ENCODE data around the gene C22orf15.

C22orf15 gene

DNA sequence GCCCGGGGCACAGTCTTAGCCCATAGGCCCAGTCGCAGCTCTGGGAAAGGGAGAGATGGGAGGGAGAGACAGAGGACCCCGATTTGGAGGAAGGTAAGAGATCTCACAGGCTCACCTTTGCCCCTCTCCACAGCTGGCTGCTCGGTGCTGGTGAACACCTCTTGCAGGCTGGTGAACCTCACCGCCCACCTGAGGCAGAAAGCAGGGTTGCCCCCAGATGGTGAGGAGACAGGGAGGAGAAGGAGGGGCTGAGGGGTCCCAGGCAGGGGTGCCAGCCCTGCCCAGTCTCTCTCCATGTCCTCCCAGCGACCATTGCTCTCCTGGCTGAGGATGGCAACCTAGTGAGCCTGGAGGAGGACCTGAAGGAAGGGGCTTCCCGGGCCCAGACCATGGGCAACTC is 1.2 kb downstream of the C22orf15 start:
- Histone ChIP-seq H3K4me1 (ENCODE audit: control insufficient read depth, insufficient read depth, low read length) (peaks cover 21% of the 10 kb centered on the region), H3K27me3 (ENCODE audit: control insufficient read depth, insufficient read depth, low read length) (peaks cover under 1% of the 10 kb centered on the region; the same call in 1 of the 2 replicates), H3K27ac (ENCODE audit: low read depth, low read length) (no peak overlapping the region), H3K36me3 (ENCODE audit: control insufficient read depth, insufficient read depth, low read length) (peaks cover 12% of the 10 kb centered on the region), H3K9ac (ENCODE audit: low read depth, low read length) (no peak overlapping the region), H3K9me3 (ENCODE audit: control insufficient read depth, insufficient read depth, low read length) (no peaks in the 10 kb centered on the region), H3K4me3 (ENCODE audit: low read depth, low read length) (no peak overlapping the region)

DNA sequence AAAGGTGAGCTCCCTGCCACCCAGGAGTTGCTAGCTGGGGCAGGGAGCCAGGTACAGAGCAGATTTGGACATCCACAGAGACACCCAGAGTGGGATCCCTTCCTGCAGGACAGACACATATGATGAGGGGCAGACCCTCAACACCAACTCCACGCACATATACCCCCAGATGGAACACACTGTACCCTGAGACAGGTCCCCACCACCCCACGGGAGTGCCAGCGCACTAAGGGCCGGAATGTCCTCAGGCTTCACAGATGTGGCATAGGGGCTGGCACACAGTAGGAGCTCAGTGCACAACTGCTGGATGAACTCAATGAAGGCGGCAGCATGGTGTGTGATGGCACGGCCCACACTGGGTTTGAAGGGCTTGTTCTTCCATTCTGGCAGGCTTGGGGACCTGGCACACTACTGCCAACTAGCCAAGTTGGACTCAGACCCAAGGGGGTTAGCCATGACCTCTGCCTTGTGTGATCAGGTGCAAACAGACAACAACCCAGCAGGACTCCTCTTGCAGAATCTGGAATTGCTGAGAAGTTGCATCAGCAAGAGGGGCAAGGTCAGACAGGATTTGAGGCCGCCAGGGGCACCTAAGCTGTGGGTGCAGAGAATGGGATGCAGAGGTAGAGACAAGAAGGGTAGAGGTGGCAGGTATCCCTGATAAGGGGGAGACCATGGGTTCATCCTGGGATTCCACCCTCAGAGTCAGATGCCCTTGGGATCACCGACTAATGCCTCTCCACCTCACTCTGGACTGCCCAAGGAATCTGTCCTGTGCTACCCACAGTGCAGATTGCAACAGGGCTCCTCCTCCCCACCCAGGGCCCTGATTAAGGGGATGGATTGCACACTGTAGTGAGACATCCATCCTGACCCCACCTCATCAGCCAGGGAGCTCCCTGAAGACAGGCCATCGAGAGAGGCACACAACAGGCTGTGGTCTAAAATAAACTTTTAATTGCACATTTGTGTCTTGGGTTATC is 2.4 kb downstream of the C22orf15 start:
- H3K27ac ChIP-seq (ENCODE audit: low read depth, low read length), result no peak overlapping the region
- no peak overlapping the region for H3K9ac ChIP-seq (ENCODE audit: low read depth, low read length)
- H3K4me1 ChIP-seq (ENCODE audit: control insufficient read depth, insufficient read depth, low read length), result peaks cover 21% of the 10 kb centered on the region
- H3K36me3 ChIP-seq (ENCODE audit: control insufficient read depth, insufficient read depth, low read length), result peaks cover 12% of the 10 kb centered on the region
- peaks cover 9% of the 10 kb centered on the region for H3K27me3 ChIP-seq (ENCODE audit: control insufficient read depth, insufficient read depth, low read length)
- no peaks in the 10 kb centered on the region for H3K9me3 ChIP-seq (ENCODE audit: control insufficient read depth, insufficient read depth, low read length)
- H3K4me3 ChIP-seq (ENCODE audit: low read depth, low read length), result no peak overlapping the region

DNA sequence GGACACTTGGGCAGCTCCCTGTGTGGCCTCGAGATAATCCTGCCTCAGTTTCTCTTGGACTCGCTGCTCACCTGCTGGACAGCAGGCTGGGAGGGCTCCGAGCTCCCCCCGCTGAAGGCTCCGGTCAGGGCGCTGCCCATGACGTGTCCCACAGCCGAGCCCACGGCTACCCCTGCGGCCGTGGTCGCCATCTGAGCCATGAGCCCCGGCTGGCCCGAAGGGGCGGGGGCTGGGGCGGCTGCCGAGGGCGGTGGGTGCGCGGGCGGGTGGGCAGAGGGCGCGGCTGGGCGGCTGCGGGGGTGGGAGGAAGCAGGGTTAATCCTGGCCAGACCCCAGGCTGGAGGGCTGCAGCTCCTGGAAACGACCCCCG is 4.5 kb downstream of the C22orf15 start:
- Histone ChIP-seq H3K27ac (ENCODE audit: low read depth, low read length) (peak overlapping the region; percentile 83), H3K9ac (ENCODE audit: low read depth, low read length) (peak overlapping the region; percentile 33), H3K4me1 (ENCODE audit: control insufficient read depth, insufficient read depth, low read length) (peaks cover 25% of the 10 kb centered on the region), H3K4me3 (ENCODE audit: low read depth, low read length) (peak overlapping the region; percentile 82), H3K9me3 (ENCODE audit: control insufficient read depth, insufficient read depth, low read length) (no peaks in the 10 kb centered on the region), H3K36me3 (ENCODE audit: control insufficient read depth, insufficient read depth, low read length) (peaks cover 12% of the 10 kb centered on the region), H3K27me3 (ENCODE audit: control insufficient read depth, insufficient read depth, low read length) (peaks cover 9% of the 10 kb centered on the region)

DNA sequence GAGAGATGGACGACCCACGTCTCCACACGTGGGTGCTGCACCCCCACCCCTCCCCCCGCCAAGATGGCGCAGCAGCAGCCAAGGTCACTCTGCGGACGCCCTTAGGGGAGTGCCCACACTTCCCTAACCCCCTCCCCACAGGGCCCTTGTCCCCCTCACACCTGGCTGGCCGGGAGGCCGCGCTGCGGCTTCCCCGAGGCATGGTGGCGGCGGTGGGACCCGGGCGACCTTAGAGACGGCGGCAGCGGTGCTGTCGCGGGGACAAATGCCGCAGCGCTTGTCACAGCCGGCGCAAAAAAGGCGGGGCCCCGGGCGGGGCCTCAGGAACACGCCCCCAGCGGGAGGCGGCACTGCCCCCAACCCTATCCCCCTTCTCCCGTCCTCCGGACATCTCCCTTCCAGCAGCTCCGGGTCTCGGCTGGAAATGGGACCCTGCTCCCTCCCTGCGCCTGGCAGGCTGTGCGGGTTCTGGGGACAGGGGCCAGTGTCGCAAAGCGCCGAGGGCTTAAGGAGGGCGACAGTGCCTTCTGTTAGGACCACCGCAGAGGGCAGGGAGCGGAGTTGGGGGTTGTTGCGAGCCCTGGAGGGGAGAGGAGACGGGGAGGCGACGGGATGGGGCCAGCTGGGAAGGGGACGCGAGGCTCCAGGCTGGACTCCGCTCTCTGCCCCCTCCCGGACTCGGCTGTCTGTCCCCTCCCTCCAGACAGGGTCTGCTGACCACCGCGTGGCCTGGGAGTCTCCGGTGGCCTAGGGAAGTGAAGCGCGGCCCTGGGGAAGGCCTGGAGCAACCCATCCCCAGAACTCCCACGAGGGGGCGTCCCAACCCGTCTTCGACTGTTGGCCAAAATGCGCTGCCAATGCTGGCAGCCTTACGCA is 5.1 kb downstream of the C22orf15 start, which contains the start of gene CHCHD10:
CHCHD10 (minus strand) TSS at position 300 of the 876 bp plus-strand sequence; CDS start at position 202, 98 bp downstream.
- Histone ChIP-seq H3K27ac (ENCODE audit: low read depth, low read length) (peak within 1 kb of the TSS; percentile 83), H3K9ac (ENCODE audit: low read depth, low read length) (peak within 1 kb of the TSS; percentile 70), H3K36me3 (ENCODE audit: control insufficient read depth, insufficient read depth, low read length) (peaks cover 12% of the 10 kb centered on the region), H3K4me3 (ENCODE audit: low read depth, low read length) (peak within 1 kb of the TSS; percentile 82), H3K27me3 (ENCODE audit: control insufficient read depth, insufficient read depth, low read length) (peaks cover 9% of the 10 kb centered on the region), H3K9me3 (ENCODE audit: control insufficient read depth, insufficient read depth, low read length) (no peaks in the 10 kb centered on the region), H3K4me1 (ENCODE audit: control insufficient read depth, insufficient read depth, low read length) (peaks cover 21% of the 10 kb centered on the region)

DNA sequence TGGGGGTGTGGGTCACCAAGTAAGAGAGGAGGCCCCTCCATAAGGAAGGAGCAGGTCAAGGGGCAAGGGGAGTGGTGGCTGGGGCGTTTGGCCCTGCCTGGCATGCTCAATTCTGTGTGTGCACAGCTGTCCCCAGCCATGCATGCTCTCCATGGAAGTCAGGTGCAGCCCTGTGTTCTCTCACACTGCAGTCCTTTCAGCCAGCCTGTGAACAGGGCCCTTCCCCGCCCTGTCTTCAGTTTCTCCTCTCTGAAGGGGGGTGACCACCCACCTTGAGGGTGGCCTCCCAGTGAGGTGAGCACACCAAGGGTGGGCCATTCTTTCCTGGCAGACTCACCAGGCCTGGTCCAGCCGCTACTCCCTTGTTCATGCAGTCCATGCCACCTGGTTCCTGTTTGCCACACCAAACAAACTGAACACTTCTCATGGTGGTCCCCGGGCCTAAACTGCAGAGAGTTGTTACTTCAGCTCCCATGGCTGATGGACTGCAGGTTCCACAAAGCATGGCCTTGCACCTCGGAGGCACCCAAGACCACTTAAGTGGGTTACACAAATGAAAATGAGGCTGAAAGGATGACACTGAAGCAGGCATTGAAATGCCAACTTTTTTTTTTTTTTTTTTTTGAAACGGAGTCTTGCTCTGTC is 6.7 kb downstream of the C22orf15 start:
- Histone ChIP-seq H3K4me1 (ENCODE audit: control insufficient read depth, insufficient read depth, low read length) (peaks cover 10% of the 10 kb centered on the region), H3K27me3 (ENCODE audit: control insufficient read depth, insufficient read depth, low read length) (peaks cover 24% of the 10 kb centered on the region), H3K36me3 (ENCODE audit: control insufficient read depth, insufficient read depth, low read length) (peaks cover 12% of the 10 kb centered on the region), H3K4me3 (ENCODE audit: low read depth, low read length) (no peak overlapping the region), H3K27ac (ENCODE audit: low read depth, low read length) (no peak overlapping the region), H3K9me3 (ENCODE audit: control insufficient read depth, insufficient read depth, low read length) (no peaks in the 10 kb centered on the region), H3K9ac (ENCODE audit: low read depth, low read length) (no peak overlapping the region)

DNA sequence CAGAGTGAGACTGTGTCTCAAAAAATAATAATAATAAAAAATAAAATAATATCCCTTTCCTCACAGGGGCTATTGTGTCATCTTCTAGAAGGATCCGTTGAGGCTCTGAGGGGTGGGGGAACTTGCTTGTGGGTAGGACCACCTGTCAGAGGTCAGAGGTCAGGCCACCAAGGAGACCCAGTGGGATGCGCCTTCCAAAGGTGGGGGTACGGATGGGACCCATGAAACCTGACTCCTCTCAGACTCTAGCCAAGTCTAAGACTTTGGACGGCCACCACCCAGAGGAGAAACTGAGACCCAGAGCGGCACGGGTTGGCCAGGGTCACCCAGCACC is 9.5 kb downstream of the C22orf15 start:
- peaks cover 6% of the 10 kb centered on the region for H3K4me1 ChIP-seq (ENCODE audit: control insufficient read depth, insufficient read depth, low read length)

DNA sequence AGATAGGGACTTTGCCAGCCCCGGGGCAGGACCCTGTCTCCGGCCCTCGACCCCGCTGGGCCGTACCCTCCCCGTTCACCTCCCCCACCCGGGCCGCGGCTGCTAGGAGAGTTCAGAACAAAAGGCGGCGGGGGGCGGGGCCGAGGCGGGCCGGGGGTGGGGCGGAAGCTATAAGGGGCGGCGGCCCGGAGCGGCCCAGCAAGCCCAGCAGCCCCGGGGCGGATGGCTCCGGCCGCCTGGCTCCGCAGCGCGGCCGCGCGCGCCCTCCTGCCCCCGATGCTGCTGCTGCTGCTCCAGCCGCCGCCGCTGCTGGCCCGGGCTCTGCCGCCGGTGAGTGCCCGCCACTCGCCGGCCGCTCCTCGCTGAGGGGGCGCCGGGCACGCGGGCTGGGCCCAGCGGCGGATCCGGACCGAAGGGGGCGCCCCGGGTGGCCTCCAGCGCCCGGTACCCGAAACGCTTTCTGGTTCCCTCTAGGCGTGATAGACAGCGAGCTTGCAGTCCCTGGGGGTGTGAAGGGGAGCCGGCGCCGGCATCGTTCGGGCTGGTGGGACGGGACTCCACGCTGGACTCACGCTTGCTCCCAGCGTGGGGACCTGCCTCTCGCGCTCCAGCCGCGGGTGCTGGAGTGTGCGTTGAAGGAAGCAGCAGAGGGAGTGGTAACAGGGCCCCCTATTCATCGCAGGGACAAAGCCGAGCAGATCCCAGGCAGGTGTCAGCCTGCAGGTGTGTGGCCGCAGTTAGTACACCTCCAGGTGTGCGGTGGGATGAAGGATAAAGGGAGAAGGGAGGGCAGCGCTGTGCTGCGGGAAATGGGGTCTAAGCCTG is 10.1 kb downstream of the C22orf15 start, which contains the start of gene MMP11:
MMP11 (plus strand) TSS at position 201 of the 825 bp plus-strand sequence; CDS start at position 223, 22 bp downstream.
- Histone ChIP-seq H3K27me3 (ENCODE audit: control insufficient read depth, insufficient read depth, low read length) (peaks cover 26% of the 10 kb centered on the region), H3K36me3 (ENCODE audit: control insufficient read depth, insufficient read depth, low read length) (no peaks in the 10 kb centered on the region), H3K4me3 (ENCODE audit: low read depth, low read length) (peak within 1 kb of the TSS; percentile 66), H3K9me3 (ENCODE audit: control insufficient read depth, insufficient read depth, low read length) (no peaks in the 10 kb centered on the region), H3K4me1 (ENCODE audit: control insufficient read depth, insufficient read depth, low read length) (peaks cover 6% of the 10 kb centered on the region), H3K27ac (ENCODE audit: low read depth, low read length) (no peak within 1 kb of the TSS), H3K9ac (ENCODE audit: low read depth, low read length) (peak within 1 kb of the TSS; percentile 37; the same call in 1 of the 2 replicates)

More for the DNA sequence above, 9.5 kb downstream of the C22orf15 start:
- H3K4me3 ChIP-seq (ENCODE audit: low read depth, low read length), result peak overlapping the region; percentile 66
- no peaks in the 10 kb centered on the region for H3K36me3 ChIP-seq (ENCODE audit: control insufficient read depth, insufficient read depth, low read length)
- H3K9ac ChIP-seq (ENCODE audit: low read depth, low read length), result peak overlapping the region; percentile 37; the same call in 1 of the 2 replicates
- H3K27me3 ChIP-seq (ENCODE audit: control insufficient read depth, insufficient read depth, low read length), result peaks cover 26% of the 10 kb centered on the region
- no peak overlapping the region for H3K27ac ChIP-seq (ENCODE audit: low read depth, low read length)
- H3K9me3 ChIP-seq (ENCODE audit: control insufficient read depth, insufficient read depth, low read length), result no peaks in the 10 kb centered on the region

DNA sequence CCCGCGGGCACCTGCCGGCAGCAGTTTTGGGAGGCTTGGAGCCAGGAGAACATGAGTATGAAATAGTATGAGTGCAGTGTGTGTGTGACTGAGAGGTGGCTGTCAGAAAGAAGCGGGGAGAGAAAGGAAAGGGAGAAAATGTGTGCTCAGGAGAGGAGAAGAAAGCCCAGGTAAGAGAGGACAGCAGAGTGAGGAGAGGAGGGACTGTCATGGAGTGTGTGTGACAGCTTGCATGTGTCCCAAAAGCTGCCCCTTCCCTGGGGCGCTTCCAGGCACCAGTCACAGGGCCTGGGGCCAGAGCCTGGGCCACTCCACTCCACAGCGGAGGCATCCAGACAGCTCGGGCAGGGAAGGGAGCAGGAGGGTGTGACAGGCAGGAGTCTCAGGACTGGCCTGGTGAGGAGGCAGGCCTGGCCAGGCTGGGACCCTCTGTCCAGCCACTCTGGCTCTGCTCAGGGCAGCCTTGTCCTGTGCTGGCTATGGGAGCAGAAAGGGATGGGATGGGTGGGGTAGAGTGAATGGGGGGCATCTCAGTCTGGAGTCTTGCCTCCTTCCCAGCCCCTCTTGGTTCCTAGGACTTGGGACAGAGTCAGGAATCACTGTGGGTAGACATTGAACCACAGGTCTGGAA is 10.8 kb downstream of the C22orf15 start:
- Histone ChIP-seq H3K9ac (ENCODE audit: low read depth, low read length) (no peak overlapping the region), H3K9me3 (ENCODE audit: control insufficient read depth, insufficient read depth, low read length) (no peaks in the 10 kb centered on the region), H3K27ac (ENCODE audit: low read depth, low read length) (no peak overlapping the region), H3K4me3 (ENCODE audit: low read depth, low read length) (peak overlapping the region; percentile 66), H3K36me3 (ENCODE audit: control insufficient read depth, insufficient read depth, low read length) (no peaks in the 10 kb centered on the region), H3K4me1 (ENCODE audit: control insufficient read depth, insufficient read depth, low read length) (peaks cover 6% of the 10 kb centered on the region), H3K27me3 (ENCODE audit: control insufficient read depth, insufficient read depth, low read length) (peaks cover 26% of the 10 kb centered on the region)

DNA sequence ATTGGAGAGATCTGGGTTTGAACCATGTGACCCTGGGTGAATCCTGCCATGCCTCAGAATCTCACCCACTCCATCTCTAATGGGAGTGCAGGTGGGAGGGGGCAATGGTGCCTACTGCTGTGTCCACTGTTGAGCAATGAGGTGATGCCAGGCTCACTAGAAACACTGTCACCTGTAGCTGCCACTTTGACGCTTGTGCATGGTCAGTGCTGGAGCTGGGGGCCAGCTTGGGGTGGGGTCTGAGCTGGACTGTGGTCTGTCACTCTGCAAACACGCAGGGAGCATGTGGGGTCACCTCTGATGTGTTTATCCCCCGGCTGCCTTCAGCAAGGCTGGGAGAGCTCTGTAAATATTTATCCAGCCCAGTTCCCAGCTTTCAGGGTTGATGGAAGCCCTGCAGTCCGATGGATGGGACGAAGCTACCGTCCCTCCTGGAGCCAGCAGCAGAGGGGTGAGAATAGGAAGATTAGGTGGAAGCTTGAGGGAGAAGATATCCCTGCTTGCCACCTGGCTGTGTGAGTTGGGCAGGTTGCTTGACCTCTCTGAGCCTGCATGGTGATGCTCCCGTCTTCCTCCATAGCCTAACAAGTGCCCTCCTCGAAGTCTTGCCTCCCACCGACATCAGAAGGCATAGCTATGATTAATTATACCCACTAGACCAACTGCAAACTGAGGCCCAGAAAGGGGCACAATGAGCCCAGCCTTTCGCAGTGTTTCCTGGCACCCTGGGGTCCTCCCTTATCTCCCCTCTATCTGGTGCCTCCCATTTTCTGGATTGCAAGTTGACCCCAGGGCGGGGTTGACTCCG is 11.5 kb downstream of the C22orf15 start:
- Histone ChIP-seq H3K27me3 (ENCODE audit: control insufficient read depth, insufficient read depth, low read length) (peaks cover 22% of the 10 kb centered on the region), H3K4me3 (ENCODE audit: low read depth, low read length) (no peak overlapping the region), H3K27ac (ENCODE audit: low read depth, low read length) (no peak overlapping the region), H3K9ac (ENCODE audit: low read depth, low read length) (no peak overlapping the region), H3K9me3 (ENCODE audit: control insufficient read depth, insufficient read depth, low read length) (no peaks in the 10 kb centered on the region), H3K4me1 (ENCODE audit: control insufficient read depth, insufficient read depth, low read length) (peaks cover 6% of the 10 kb centered on the region), H3K36me3 (ENCODE audit: control insufficient read depth, insufficient read depth, low read length) (no peaks in the 10 kb centered on the region)
